Mucosa of rectum (tissue), 2 donors: ENCODE results near the gene TXNDC12.

Source experiments
- H3K27ac ChIP-seq, 2 donors: one replicate each; pipeline ENCODE4 v1.7.0; 2013; ENCODE audit warnings: inconsistent platforms in 2 of 2, low read depth in 2 of 2, low read length in 2 of 2
- H3K27me3 ChIP-seq, 2 donors: one replicate each; pipeline ENCODE4 v1.7.0; 2013; ENCODE audit warnings: low read length in 2 of 2; ENCODE audit not compliant: control insufficient read depth in 2 of 2, insufficient read depth in 2 of 2
- H3K36me3 ChIP-seq, 2 donors: one replicate each; pipeline ENCODE4 v1.7.0; 2013; ENCODE audit warnings: low read length in 2 of 2; ENCODE audit not compliant: control insufficient read depth in 2 of 2, insufficient read depth in 2 of 2
- H3K4me1 ChIP-seq, 2 donors: one replicate each; pipeline ENCODE4 v1.7.0; 2013; ENCODE audit warnings: low read length in 2 of 2, mild to moderate bottlenecking in 1 of 2; ENCODE audit not compliant: control insufficient read depth in 2 of 2, insufficient read depth in 2 of 2
- H3K4me3 ChIP-seq, 2 donors: one replicate each; pipeline ENCODE4 v1.7.0; 2013; ENCODE audit warnings: low read length in 2 of 2
- H3K9ac ChIP-seq, 2 donors: one replicate each; pipeline ENCODE4 v1.7.0; 2013; ENCODE audit warnings: low read length in 2 of 2, low read depth in 1 of 2, mild to moderate bottlenecking in 1 of 2
- H3K9me3 ChIP-seq, 2 donors: one replicate each; pipeline ENCODE4 v1.7.0; 2013; ENCODE audit warnings: low read length in 2 of 2; ENCODE audit not compliant: control insufficient read depth in 2 of 2
- donor health status: healthy.
- donor health status: Normal muscosa, but diverticular disease.

The TXNDC12 gene

DNA sequence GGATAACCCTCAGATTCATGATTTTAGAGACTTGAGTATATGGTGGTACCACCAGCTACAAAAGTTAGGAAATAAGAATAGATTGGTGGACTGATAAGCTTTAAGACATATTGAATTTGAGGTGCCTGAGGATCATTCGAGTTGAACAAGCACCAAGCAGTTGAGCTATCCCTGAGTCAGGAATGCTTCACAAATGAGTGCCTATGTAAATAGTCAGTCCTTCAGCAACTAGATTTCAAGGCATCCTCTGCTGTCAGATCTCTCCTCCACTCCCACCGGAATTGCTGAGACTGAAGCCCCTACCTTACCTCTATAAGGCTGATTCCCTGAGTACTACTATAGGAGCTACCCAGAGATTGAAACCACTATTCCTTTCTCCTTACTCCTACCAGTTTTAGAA, 8.2 kb upstream of the TXNDC12 start:
- Histone ChIP-seq H3K27ac (no peak overlapping the region), H3K4me3 (no peak overlapping the region), H3K9me3 (no peaks in the 10 kb centered on the region), H3K27me3 (no peaks in the 10 kb centered on the region), H3K4me1 (peaks cover 2% of the 10 kb centered on the region in 2 donors), H3K9ac (no peak overlapping the region), H3K36me3 (peaks cover 40 to 54% of the 10 kb centered on the region in 2 donors)

- peaks cover 28 to 46% of the 10 kb centered on the region in 2 donors for H3K36me3 ChIP-seq
- H3K4me1 ChIP-seq: peaks cover 8 to 15% of the 10 kb centered on the region in 2 donors
- no peaks in the 10 kb centered on the region for H3K9me3 ChIP-seq
- H3K4me3 ChIP-seq: no peak overlapping the region
- H3K27ac ChIP-seq: no peak overlapping the region
- no peaks in the 10 kb centered on the region for H3K27me3 ChIP-seq
- no peak overlapping the region for H3K9ac ChIP-seq
These were observed 5.8 kb upstream of the TXNDC12 start for GRCh38 chr1:52060822-52061221.

DNA sequence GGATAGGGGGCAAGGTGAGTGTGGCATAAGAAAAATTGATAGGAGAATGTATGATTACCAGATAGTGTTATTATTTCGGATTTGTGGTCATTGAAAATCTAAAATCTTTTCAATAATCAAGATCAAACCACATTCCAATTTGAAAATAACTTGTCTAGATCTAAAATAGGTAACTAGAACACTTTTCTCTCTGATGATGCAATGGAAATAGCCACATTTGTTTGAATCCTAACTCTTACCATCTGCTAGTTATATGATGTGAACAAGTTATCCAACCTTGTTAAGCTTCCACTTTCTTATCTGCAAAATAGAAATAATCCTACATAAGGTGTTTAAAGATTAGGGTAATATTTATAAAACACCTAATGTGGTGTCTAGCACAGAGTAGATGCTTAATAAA, 4.9 kb upstream of the TXNDC12 start:
- H3K4me1 ChIP-seq: peaks cover 8 to 15% of the 10 kb centered on the region in 2 donors
- H3K9ac ChIP-seq: no peak overlapping the region
- peaks cover 27 to 39% of the 10 kb centered on the region in 2 donors for H3K36me3 ChIP-seq
- H3K4me3 ChIP-seq: no peak overlapping the region
- H3K27ac ChIP-seq: no peak overlapping the region
- H3K27me3 ChIP-seq: no peaks in the 10 kb centered on the region
- no peaks in the 10 kb centered on the region for H3K9me3 ChIP-seq

DNA sequence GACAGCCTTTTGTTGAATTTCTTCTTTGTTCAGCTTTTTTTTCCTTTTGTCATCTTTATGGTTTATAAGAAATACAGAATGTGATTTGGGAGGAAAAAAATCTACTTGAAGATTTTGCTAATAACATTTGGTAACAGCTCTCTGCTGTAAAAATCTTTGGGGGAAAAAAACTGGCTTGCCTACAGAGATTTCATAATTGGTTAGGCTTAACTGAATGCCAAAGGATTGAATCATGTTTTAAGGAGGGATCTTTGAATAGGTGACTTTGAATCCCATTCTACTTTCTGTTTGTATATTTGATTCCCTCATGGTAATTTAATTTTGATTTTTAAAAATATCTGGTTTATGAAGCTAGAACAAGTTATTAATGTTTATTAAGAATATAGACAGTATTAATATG, 4.3 kb upstream of the TXNDC12 start:
- peaks cover 22 to 37% of the 10 kb centered on the region in 2 donors for H3K36me3 ChIP-seq
- H3K9me3 ChIP-seq: no peaks in the 10 kb centered on the region
- no peaks in the 10 kb centered on the region for H3K27me3 ChIP-seq
- H3K27ac ChIP-seq: no peak overlapping the region
- H3K4me3 ChIP-seq: no peak overlapping the region
- H3K4me1 ChIP-seq: peaks cover 11 to 18% of the 10 kb centered on the region in 2 donors
- no peak overlapping the region for H3K9ac ChIP-seq

GRCh38 chr1:52057876-52058415, 3.0 kb upstream of the TXNDC12 start:
- H3K9ac ChIP-seq: no peak overlapping the region
- H3K36me3 ChIP-seq: peaks cover 18 to 26% of the 10 kb centered on the region in 2 donors
- no peak overlapping the region for H3K27ac ChIP-seq
- peak overlapping the region in 1 of 2 donors; percentile 92 for H3K4me3 ChIP-seq
- no peaks in the 10 kb centered on the region for H3K9me3 ChIP-seq
- H3K27me3 ChIP-seq: no peaks in the 10 kb centered on the region
- peaks cover 16 to 26% of the 10 kb centered on the region in 2 donors for H3K4me1 ChIP-seq

- Histone ChIP-seq H3K4me3 (peak overlapping the region; percentile 92 to 98), H3K27me3 (no peaks in the 10 kb centered on the region), H3K4me1 (peaks cover 16 to 26% of the 10 kb centered on the region in 2 donors), H3K9me3 (no peaks in the 10 kb centered on the region), H3K9ac (peak overlapping the region; percentile 80 to 97), H3K36me3 (peaks cover 18 to 21% of the 10 kb centered on the region in 2 donors), H3K27ac (no peak overlapping the region)
These were observed 2.3 kb upstream of the TXNDC12 start for GRCh38 chr1:52057255-52057654.

DNA sequence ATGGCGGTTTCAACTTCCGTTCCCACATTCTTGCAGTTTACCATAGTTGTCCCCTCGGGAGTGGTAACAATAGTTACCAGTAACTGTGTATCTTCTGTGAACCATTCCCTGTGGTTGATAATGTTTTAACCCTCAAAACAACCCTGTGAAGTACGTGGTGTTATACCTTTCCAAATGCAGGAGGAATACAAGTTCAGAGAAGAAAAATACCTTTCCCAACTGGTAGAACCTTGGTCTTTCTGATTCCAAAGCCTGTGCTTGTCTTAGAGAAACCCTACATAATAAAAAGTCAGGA, 1.9 kb upstream of the TXNDC12 start:
- Histone ChIP-seq H3K27me3 (no peaks in the 10 kb centered on the region), H3K4me1 (peaks cover 16 to 26% of the 10 kb centered on the region in 2 donors), H3K36me3 (peaks cover 18 to 24% of the 10 kb centered on the region in 2 donors), H3K9me3 (no peaks in the 10 kb centered on the region), H3K9ac (peak overlapping the region; percentile 80 to 97), H3K27ac (peak overlapping the region; percentile 84 to 93), H3K4me3 (peak overlapping the region; percentile 92 to 98)

DNA sequence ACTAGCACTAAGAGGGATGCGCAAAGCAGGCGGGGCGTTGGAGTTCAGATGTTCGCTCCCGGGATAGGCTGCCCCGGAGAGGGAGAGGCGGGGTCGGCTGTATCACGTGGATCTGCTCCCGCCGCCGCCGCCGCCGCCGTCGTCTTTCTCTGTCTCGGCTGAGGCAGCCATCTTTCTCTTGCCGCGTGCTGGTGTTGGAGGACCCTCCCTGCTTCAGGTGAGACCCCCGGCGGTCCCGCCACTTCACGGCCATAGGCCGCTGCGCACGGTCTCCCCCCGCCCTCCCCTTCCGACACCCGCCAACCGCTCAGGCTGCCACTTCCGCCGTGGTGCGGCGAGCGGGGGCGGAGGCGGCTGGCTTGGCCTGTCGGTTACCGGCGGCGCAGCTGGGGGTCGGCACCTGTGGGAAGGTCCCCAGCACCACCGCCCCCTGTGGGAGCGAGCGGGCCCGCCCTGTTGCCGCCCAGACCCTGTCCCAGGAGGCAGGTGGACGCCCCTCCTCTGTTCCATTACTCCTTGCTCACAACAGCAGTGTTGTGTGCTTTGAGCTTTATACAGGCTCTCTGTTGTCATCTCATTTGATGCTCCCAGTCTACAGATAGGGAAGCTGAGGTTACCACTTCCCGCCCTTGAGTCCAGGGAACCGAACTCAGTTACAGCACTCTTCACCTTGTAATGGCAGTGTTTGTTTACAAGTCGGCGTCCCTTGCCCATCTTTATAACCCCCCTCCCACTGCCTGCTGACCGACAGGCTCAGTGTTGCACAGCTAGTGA, 1.4 kb upstream of the TXNDC12 start, which contains the start of gene BTF3L4:
Gene BTF3L4, plus strand, starts transcription at position 133 of the 774 bp plus-strand sequence. CDS start 3,553 bp downstream, outside the sequence.
- Histone ChIP-seq H3K9ac (peak within 1 kb of the TSS; percentile 80 to 97), H3K36me3 (peaks cover 18 to 23% of the 10 kb centered on the region in 2 donors), H3K4me1 (peaks cover 16 to 26% of the 10 kb centered on the region in 2 donors), H3K27ac (peak within 1 kb of the TSS; percentile 92 to 93), H3K9me3 (no peaks in the 10 kb centered on the region), H3K27me3 (no peaks in the 10 kb centered on the region), H3K4me3 (peak within 1 kb of the TSS; percentile 92 to 98)

- Histone ChIP-seq H3K36me3 (peaks cover 17 to 18% of the 10 kb centered on the region in 2 donors), H3K4me3 (peak overlapping the region; percentile 92 to 98), H3K9ac (peak overlapping the region; percentile 79 to 97), H3K4me1 (peaks cover 16 to 26% of the 10 kb centered on the region in 2 donors), H3K27me3 (no peaks in the 10 kb centered on the region), H3K9me3 (no peaks in the 10 kb centered on the region), H3K27ac (peak overlapping the region; percentile 92 to 93)
These were observed 823 bp upstream of the TXNDC12 start for GRCh38 chr1:52055866-52056162.

GRCh38 chr1:52054496-52055065, 410 bp downstream of the TXNDC12 start:
- no peaks in the 10 kb centered on the region for H3K27me3 ChIP-seq
- peak overlapping the region; percentile 92 to 93 for H3K27ac ChIP-seq
- peaks cover 5 to 7% of the 10 kb centered on the region in 2 donors for H3K36me3 ChIP-seq
- H3K4me1 ChIP-seq: peaks cover 16 to 26% of the 10 kb centered on the region in 2 donors
- H3K9me3 ChIP-seq: no peaks in the 10 kb centered on the region
- H3K4me3 ChIP-seq: peak overlapping the region; percentile 92 to 98
- H3K9ac ChIP-seq: peak overlapping the region; percentile 79 to 97
